ENCODE measurements around the gene FBXO45. TPM values are rescaled to one million over a fixed set of nuclear protein-coding genes. Genes with fewer than 3 reads are reported as not detected.

Gene FBXO45
- total and polyA plus RNA-seq, 9 of the 15 experiments (the other 6 are each of a cell fraction or from before 2014, with no cell fraction given) = 15.2 to 52.8 (median 37.0) TPM

GRCh38 chr3:196631682-196632045 lies 63.2 kb downstream of the FBXO45 start (continued):
- TF ChIP-seq NR2C2 (CRISPR knock-in tag; IDR thresholded peaks at IDR 0.05) (no peak), NR2C2 (tag; IDR thresholded peaks at IDR 0.05) (no peak), PTBP1 (IDR thresholded peaks at IDR 0.05; ENCODE audit: low read depth, low read length) (no peak), C11orf30 (IDR thresholded peaks at IDR 0.05; ENCODE audit: low read depth) (peak; percentile 69), MCM5 (IDR thresholded peaks at IDR 0.05; ENCODE audit: low read depth) (no peak), MEF2A (IDR thresholded peaks at IDR 0.05; ENCODE audit: control insufficient read depth, low read depth, low read length) (no peak), PHB2 (IDR thresholded peaks at IDR 0.05; ENCODE audit: low read depth) (no peak), MEF2D (tag; conservative IDR thresholded peaks at IDR 0.05; ENCODE audit: low read depth) (no peak), PTRF (tag; IDR thresholded peaks at IDR 0.05) (no peak), ZNF589 (CRISPR knock-in tag; IDR thresholded peaks at IDR 0.05; ENCODE audit: low read depth) (peak; percentile 72; the same call in 1 of the 2 replicates), ZBTB11 (CRISPR knock-in tag; IDR thresholded peaks at IDR 0.05) (no peak), JUNB (CRISPR knock-in tag; conservative IDR thresholded peaks at IDR 0.05) (no peak)
- TF ChIP-seq, protein P1, sequence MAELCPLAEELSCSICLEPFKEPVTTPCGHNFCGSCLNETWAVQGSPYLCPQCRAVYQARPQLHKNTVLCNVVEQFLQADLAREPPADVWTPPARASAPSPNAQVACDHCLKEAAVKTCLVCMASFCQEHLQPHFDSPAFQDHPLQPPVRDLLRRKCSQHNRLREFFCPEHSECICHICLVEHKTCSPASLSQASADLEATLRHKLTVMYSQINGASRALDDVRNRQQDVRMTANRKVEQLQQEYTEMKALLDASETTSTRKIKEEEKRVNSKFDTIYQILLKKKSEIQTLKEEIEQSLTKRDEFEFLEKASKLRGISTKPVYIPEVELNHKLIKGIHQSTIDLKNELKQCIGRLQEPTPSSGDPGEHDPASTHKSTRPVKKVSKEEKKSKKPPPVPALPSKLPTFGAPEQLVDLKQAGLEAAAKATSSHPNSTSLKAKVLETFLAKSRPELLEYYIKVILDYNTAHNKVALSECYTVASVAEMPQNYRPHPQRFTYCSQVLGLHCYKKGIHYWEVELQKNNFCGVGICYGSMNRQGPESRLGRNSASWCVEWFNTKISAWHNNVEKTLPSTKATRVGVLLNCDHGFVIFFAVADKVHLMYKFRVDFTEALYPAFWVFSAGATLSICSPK (IDR thresholded peaks at IDR 0.05; ENCODE audit: borderline replicate concordance) = no peak
- TF ChIP-seq, protein P2, sequence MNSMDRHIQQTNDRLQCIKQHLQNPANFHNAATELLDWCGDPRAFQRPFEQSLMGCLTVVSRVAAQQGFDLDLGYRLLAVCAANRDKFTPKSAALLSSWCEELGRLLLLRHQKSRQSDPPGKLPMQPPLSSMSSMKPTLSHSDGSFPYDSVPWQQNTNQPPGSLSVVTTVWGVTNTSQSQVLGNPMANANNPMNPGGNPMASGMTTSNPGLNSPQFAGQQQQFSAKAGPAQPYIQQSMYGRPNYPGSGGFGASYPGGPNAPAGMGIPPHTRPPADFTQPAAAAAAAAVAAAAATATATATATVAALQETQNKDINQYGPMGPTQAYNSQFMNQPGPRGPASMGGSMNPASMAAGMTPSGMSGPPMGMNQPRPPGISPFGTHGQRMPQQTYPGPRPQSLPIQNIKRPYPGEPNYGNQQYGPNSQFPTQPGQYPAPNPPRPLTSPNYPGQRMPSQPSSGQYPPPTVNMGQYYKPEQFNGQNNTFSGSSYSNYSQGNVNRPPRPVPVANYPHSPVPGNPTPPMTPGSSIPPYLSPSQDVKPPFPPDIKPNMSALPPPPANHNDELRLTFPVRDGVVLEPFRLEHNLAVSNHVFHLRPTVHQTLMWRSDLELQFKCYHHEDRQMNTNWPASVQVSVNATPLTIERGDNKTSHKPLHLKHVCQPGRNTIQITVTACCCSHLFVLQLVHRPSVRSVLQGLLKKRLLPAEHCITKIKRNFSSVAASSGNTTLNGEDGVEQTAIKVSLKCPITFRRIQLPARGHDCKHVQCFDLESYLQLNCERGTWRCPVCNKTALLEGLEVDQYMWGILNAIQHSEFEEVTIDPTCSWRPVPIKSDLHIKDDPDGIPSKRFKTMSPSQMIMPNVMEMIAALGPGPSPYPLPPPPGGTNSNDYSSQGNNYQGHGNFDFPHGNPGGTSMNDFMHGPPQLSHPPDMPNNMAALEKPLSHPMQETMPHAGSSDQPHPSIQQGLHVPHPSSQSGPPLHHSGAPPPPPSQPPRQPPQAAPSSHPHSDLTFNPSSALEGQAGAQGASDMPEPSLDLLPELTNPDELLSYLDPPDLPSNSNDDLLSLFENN (IDR thresholded peaks at IDR 0.05; ENCODE audit: low read depth in 2 of 2, low read length in 2 of 2) = no peak
- TF ChIP-seq, protein P3, sequence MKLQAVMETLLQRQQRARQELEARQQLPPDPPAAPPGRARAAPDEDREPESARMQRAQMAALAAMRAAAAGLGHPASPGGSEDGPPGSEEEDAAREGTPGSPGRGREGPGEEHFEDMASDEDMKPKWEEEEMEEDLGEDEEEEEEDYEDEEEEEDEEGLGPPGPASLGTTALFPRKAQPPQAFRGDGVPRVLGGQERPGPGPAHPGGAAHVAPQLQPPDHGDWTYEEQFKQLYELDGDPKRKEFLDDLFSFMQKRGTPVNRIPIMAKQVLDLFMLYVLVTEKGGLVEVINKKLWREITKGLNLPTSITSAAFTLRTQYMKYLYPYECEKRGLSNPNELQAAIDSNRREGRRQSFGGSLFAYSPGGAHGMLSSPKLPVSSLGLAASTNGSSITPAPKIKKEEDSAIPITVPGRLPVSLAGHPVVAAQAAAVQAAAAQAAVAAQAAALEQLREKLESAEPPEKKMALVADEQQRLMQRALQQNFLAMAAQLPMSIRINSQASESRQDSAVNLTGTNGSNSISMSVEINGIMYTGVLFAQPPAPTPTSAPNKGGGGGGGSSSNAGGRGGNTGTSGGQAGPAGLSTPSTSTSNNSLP (IDR thresholded peaks at IDR 0.05; ENCODE audit: borderline replicate concordance, low read depth, low read length) = no peak
- TF ChIP-seq, protein P4, sequence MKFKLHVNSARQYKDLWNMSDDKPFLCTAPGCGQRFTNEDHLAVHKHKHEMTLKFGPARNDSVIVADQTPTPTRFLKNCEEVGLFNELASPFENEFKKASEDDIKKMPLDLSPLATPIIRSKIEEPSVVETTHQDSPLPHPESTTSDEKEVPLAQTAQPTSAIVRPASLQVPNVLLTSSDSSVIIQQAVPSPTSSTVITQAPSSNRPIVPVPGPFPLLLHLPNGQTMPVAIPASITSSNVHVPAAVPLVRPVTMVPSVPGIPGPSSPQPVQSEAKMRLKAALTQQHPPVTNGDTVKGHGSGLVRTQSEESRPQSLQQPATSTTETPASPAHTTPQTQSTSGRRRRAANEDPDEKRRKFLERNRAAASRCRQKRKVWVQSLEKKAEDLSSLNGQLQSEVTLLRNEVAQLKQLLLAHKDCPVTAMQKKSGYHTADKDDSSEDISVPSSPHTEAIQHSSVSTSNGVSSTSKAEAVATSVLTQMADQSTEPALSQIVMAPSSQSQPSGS (CRISPR knock-in tag; IDR thresholded peaks at IDR 0.05) = no peak
